ENCODE measurements around the gene CHGA.

DNA sequence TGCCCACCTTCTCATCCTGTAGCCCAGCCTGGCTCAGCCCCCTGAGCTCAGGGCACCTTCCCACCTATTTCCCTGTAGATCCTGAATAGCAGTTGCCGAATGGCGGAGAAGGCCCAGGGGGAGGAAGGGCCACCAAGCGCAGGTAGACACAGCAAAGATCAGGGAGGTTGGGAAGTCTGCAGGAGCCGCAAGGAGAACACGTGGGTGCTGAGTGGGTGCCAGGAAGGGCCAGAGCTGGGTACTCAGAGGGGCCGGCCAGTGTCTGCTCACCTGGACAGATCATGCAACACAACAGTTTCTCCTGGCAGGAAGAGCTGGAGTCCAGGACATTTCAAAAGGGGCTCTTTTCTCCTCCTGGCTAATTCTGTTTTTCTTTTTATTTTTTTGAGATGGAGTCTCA, 30.6 kb downstream of the CHGA start:
- TF ChIP-seq, protein P1, sequence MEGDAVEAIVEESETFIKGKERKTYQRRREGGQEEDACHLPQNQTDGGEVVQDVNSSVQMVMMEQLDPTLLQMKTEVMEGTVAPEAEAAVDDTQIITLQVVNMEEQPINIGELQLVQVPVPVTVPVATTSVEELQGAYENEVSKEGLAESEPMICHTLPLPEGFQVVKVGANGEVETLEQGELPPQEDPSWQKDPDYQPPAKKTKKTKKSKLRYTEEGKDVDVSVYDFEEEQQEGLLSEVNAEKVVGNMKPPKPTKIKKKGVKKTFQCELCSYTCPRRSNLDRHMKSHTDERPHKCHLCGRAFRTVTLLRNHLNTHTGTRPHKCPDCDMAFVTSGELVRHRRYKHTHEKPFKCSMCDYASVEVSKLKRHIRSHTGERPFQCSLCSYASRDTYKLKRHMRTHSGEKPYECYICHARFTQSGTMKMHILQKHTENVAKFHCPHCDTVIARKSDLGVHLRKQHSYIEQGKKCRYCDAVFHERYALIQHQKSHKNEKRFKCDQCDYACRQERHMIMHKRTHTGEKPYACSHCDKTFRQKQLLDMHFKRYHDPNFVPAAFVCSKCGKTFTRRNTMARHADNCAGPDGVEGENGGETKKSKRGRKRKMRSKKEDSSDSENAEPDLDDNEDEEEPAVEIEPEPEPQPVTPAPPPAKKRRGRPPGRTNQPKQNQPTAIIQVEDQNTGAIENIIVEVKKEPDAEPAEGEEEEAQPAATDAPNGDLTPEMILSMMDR (IDR thresholded peaks at IDR 0.05): no peak
- TF ChIP-seq POLR2A (IDR thresholded peaks at IDR 0.05): no peak

Data from right lobe of liver (tissue), 4 donors.